ENCODE results near the gene PRR5L. TPM values are rescaled to one million over a fixed set of nuclear protein-coding genes. Genes with fewer than 3 reads are reported as not detected.

The PRR5L gene
- total and polyA plus RNA-seq, 2 donors (not counting 1 experiment from before 2014, with no cell fraction given) = 4.0 to 5.9 TPM

- no peak for TF ChIP-seq CTCF (IDR thresholded peaks at IDR 0.05)
- no peak for TF ChIP-seq EZH2 (IDR thresholded peaks at IDR 0.05; ENCODE audit: borderline replicate concordance, insufficient read depth, low read depth, low read length, poor library complexity, severe bottlenecking)
- ATAC-seq (ENCODE audit: low read depth) (no peak), DNase-seq (no peak)
- H3K4me1 Mint-ChIP-seq = peaks cover 70% of the 10 kb centered on the region
- Histone ChIP-seq H3K27me3 (replicated peaks in 1 of 4; ENCODE audit: control extremely low read depth in 1 of 4, control insufficient read depth in 3 of 4, insufficient read depth in 4 of 4, low read length in 3 of 4) (no peaks in the 10 kb centered on the region), H3K9me3 (ENCODE audit: control extremely low read depth in 1 of 3, control insufficient read depth in 2 of 3, insufficient read depth in 1 of 3, low read length in 2 of 3) (no peaks in the 10 kb centered on the region), H3K4me3 (ENCODE audit: control extremely low read depth in 1 of 5, extremely low read depth in 1 of 5, insufficient read depth in 1 of 5, low read depth in 2 of 5, low read length in 4 of 5) (peak overlapping the region in 2 of 5 experiments; percentile 5 to 25), H3K36me3 (replicated peaks in 1 of 2; ENCODE audit: control extremely low read depth in 1 of 2, control insufficient read depth in 1 of 2, extremely low read depth in 1 of 2, insufficient read depth in 2 of 2, low read length in 1 of 2) (no peaks in the 10 kb centered on the region), H3K27ac (ENCODE audit: low read length in 2 of 2) (peak overlapping the region; percentile 28 to 78), H3K4me2 (replicated peaks; ENCODE audit: low read depth, low read length, poor library complexity, severe bottlenecking) (peak overlapping the region; percentile 65), H3K79me2 (ENCODE audit: control insufficient read depth, insufficient read depth, low read length) (no peaks in the 10 kb centered on the region), H3K4me1 (ENCODE audit: control insufficient read depth in 2 of 2, insufficient read depth in 2 of 2, low read length in 2 of 2) (peaks cover 66 to 68% of the 10 kb centered on the region in 2 donors), H2AFZ (ENCODE audit: insufficient read depth, low read depth, low read length, poor library complexity, severe bottlenecking) (peak overlapping the region; percentile 63), H4K20me1 (ENCODE audit: control insufficient read depth, insufficient read depth, low read length, poor library complexity, severe bottlenecking) (no peaks in the 10 kb centered on the region), H3K9ac (ENCODE audit: low read length) (peak overlapping the region; percentile 6)
- WGBS (ENCODE audit: insufficient coverage) = 11% methylated on average over 1 of the region's 8 CpGs
- peak overlapping the region; percentile 84 for H3K27ac Mint-ChIP-seq
- CTCF ChIA-PET = interaction anchor here (1.9 kb wide), 1 partner anchor 9 kb away, joined by 6 read pairs; no protein-coding TSS in a partner anchor
- intact Hi-C loops (cut with micrococcal nuclease) = no loop called here
- H3K27me3 Mint-ChIP-seq = no peaks in the 10 kb centered on the region
- POLR2A ChIA-PET = no interaction called here
- H3K4me3 Mint-ChIP-seq = peak overlapping the region; percentile 61
- no peaks in the 10 kb centered on the region for H3K9me3 Mint-ChIP-seq (ENCODE audit: insufficient read depth)
Observed at GRCh38 chr11:36409152-36409816, 113.2 kb downstream of the PRR5L start.

- H3K27ac ChIP-seq (ENCODE audit: low read length in 2 of 2) = peak overlapping the region; percentile 74 to 78
- ChIA-PET POLR2A (no interaction called here), CTCF (interaction anchor here (0.6 to 2.0 kb wide), 7 partner anchors 10 to 104 kb away, joined by 3 to 7 read pairs (median 4); no protein-coding TSS in a partner anchor)
- H3K27me3 Mint-ChIP-seq = no peaks in the 10 kb centered on the region
- peaks cover 0 to 4% (median 2%) of the 10 kb centered on the region in 3 donors for H3K9me3 ChIP-seq (ENCODE audit: control extremely low read depth in 1 of 3, control insufficient read depth in 2 of 3, insufficient read depth in 1 of 3, low read length in 2 of 3)
- no peaks in the 10 kb centered on the region for H3K36me3 ChIP-seq (replicated peaks in 1 of 2; ENCODE audit: control extremely low read depth in 1 of 2, control insufficient read depth in 1 of 2, extremely low read depth in 1 of 2, insufficient read depth in 2 of 2, low read length in 1 of 2)
- WGBS (ENCODE audit: insufficient coverage) = 23% methylated on average over 5 of the region's 9 CpGs
- intact Hi-C loops (cut with micrococcal nuclease) = no loop called here
- peak overlapping the region; percentile 49 for H3K9ac ChIP-seq (ENCODE audit: low read length)
- peak overlapping the region; percentile 91 for H3K27ac Mint-ChIP-seq
- H3K9me3 Mint-ChIP-seq (ENCODE audit: insufficient read depth) = no peaks in the 10 kb centered on the region
- peak overlapping the region; percentile 79 for H3K4me3 Mint-ChIP-seq
- ATAC-seq (ENCODE audit: low read depth) (peak; percentile 76), DNase-seq (peak; percentile 66)
- H2AFZ ChIP-seq (ENCODE audit: insufficient read depth, low read depth, low read length, poor library complexity, severe bottlenecking) = peak overlapping the region; percentile 57
- H3K27me3 ChIP-seq (replicated peaks in 1 of 4; ENCODE audit: control extremely low read depth in 1 of 4, control insufficient read depth in 3 of 4, insufficient read depth in 4 of 4, low read length in 3 of 4) = no peaks in the 10 kb centered on the region
- peaks cover 67% of the 10 kb centered on the region for H3K4me1 Mint-ChIP-seq
- no peak for TF ChIP-seq CTCF (IDR thresholded peaks at IDR 0.05)
- TF ChIP-seq EZH2 (IDR thresholded peaks at IDR 0.05; ENCODE audit: borderline replicate concordance, insufficient read depth, low read depth, low read length, poor library complexity, severe bottlenecking) = no peak
- H3K4me1 ChIP-seq (ENCODE audit: control insufficient read depth in 2 of 2, insufficient read depth in 2 of 2, low read length in 2 of 2) = peaks cover 66 to 68% of the 10 kb centered on the region in 2 donors
- H3K4me2 ChIP-seq (replicated peaks; ENCODE audit: low read depth, low read length, poor library complexity, severe bottlenecking) = peak overlapping the region; percentile 65
- H3K4me3 ChIP-seq (ENCODE audit: control extremely low read depth in 1 of 5, extremely low read depth in 1 of 5, insufficient read depth in 1 of 5, low read depth in 2 of 5, low read length in 4 of 5) = peak overlapping the region; percentile 7 to 38 (median 21)
- H3K79me2 ChIP-seq (ENCODE audit: control insufficient read depth, insufficient read depth, low read length) = no peaks in the 10 kb centered on the region
- no peaks in the 10 kb centered on the region for H4K20me1 ChIP-seq (ENCODE audit: control insufficient read depth, insufficient read depth, low read length, poor library complexity, severe bottlenecking)
Observed at GRCh38 chr11:36411202-36411640, 115.1 kb downstream of the PRR5L start.
